Adipocyte (in vitro differentiated cells): ENCODE results near the gene DOC2B.

ENCODE experiments used
- DNase-seq: peaks from one replicate; pipeline ENCODE4 v3.0.0-alpha.2; 2015; ENCODE audit warnings: low read depth
- H3K27me3 ChIP-seq: replicated peaks from 2 replicates; pipeline ENCODE4 v1.7.0; 2013; ENCODE audit warnings: mild to moderate bottlenecking, low read length, moderate library complexity; ENCODE audit not compliant: control insufficient read depth, insufficient read depth
- H3K36me3 ChIP-seq: 2 replicates; pipeline ENCODE4 v1.7.0; 2013; ENCODE audit warnings: low read length, mild to moderate bottlenecking, moderate library complexity; ENCODE audit not compliant: control insufficient read depth, insufficient read depth, severe bottlenecking
- H3K4me1 ChIP-seq: 2 replicates; pipeline ENCODE4 v1.7.0; 2013; ENCODE audit warnings: mild to moderate bottlenecking, low read length, moderate library complexity; ENCODE audit not compliant: control insufficient read depth, insufficient read depth
- H3K4me3 ChIP-seq: 2 replicates; pipeline ENCODE4 v1.7.0; 2013; ENCODE audit warnings: mild to moderate bottlenecking, low read length, moderate library complexity
- H3K9ac ChIP-seq: 2 replicates; pipeline ENCODE4 v1.7.0; 2013; ENCODE audit warnings: mild to moderate bottlenecking, low read length, moderate library complexity
- H3K9me3 ChIP-seq: 2 replicates; pipeline ENCODE4 v1.7.0; 2013; ENCODE audit warnings: mild to moderate bottlenecking, low read length, moderate library complexity; ENCODE audit not compliant: control insufficient read depth

Gene DOC2B

GRCh38 chr17:157901-158300 is 23.5 kb downstream of the DOC2B start:
- DNase-seq = no peak
- Histone ChIP-seq H3K27me3 (peaks cover 28% of the 10 kb centered on the region), H3K4me3 (no peak overlapping the region), H3K36me3 (no peaks in the 10 kb centered on the region), H3K9ac (no peak overlapping the region), H3K9me3 (no peaks in the 10 kb centered on the region), H3K4me1 (no peaks in the 10 kb centered on the region)

GRCh38 chr17:156946-157345 is 24.5 kb downstream of the DOC2B start:
- Histone ChIP-seq H3K27me3 (peaks cover 23% of the 10 kb centered on the region), H3K9ac (no peak overlapping the region), H3K9me3 (no peaks in the 10 kb centered on the region), H3K4me1 (no peaks in the 10 kb centered on the region), H3K4me3 (no peak overlapping the region), H3K36me3 (no peaks in the 10 kb centered on the region)
- DNase-seq = no peak

GRCh38 chr17:156094-156621 is 25.3 kb downstream of the DOC2B start:
- H3K4me3 ChIP-seq = no peak overlapping the region
- no peaks in the 10 kb centered on the region for H3K4me1 ChIP-seq
- H3K9ac ChIP-seq = no peak overlapping the region
- H3K9me3 ChIP-seq = no peaks in the 10 kb centered on the region
- H3K27me3 ChIP-seq = peaks cover 28% of the 10 kb centered on the region
- no peaks in the 10 kb centered on the region for H3K36me3 ChIP-seq
- DNase-seq = no peak

- no peak for DNase-seq
- no peak overlapping the region for H3K9ac ChIP-seq
- H3K27me3 ChIP-seq = peaks cover 27% of the 10 kb centered on the region
- H3K4me3 ChIP-seq = no peak overlapping the region
- no peaks in the 10 kb centered on the region for H3K36me3 ChIP-seq
- no peaks in the 10 kb centered on the region for H3K9me3 ChIP-seq
- H3K4me1 ChIP-seq = no peaks in the 10 kb centered on the region
Observed at GRCh38 chr17:155576-155975, 25.9 kb downstream of the DOC2B start.

GRCh38 chr17:153851-154250 is 27.6 kb downstream of the DOC2B start:
- no peak overlapping the region for H3K9ac ChIP-seq
- DNase-seq = no peak
- peaks cover 35% of the 10 kb centered on the region for H3K27me3 ChIP-seq
- H3K36me3 ChIP-seq = no peaks in the 10 kb centered on the region
- H3K4me3 ChIP-seq = no peak overlapping the region
- H3K9me3 ChIP-seq = no peaks in the 10 kb centered on the region
- H3K4me1 ChIP-seq = no peaks in the 10 kb centered on the region

- DNase-seq = no peak
- H3K36me3 ChIP-seq = no peaks in the 10 kb centered on the region
- H3K4me3 ChIP-seq = no peak overlapping the region
- H3K27me3 ChIP-seq = peaks cover 36% of the 10 kb centered on the region
- H3K4me1 ChIP-seq = no peaks in the 10 kb centered on the region
- H3K9me3 ChIP-seq = no peaks in the 10 kb centered on the region
- H3K9ac ChIP-seq = no peak overlapping the region
Observed at GRCh38 chr17:152860-153420, 28.5 kb downstream of the DOC2B start.

GRCh38 chr17:151886-152859 is 29.3 kb downstream of the DOC2B start:
- peak; percentile 18 for DNase-seq
- Histone ChIP-seq H3K9me3 (no peaks in the 10 kb centered on the region), H3K4me1 (no peaks in the 10 kb centered on the region), H3K4me3 (no peak overlapping the region), H3K27me3 (peaks cover 33% of the 10 kb centered on the region), H3K36me3 (no peaks in the 10 kb centered on the region), H3K9ac (no peak overlapping the region)

GRCh38 chr17:151004-151403 is 30.4 kb downstream of the DOC2B start:
- H3K36me3 ChIP-seq = no peaks in the 10 kb centered on the region
- DNase-seq = no peak
- H3K9ac ChIP-seq = no peak overlapping the region
- H3K4me3 ChIP-seq = no peak overlapping the region
- H3K9me3 ChIP-seq = no peaks in the 10 kb centered on the region
- H3K4me1 ChIP-seq = no peaks in the 10 kb centered on the region
- H3K27me3 ChIP-seq = peaks cover 33% of the 10 kb centered on the region

GRCh38 chr17:149897-150584 is 31.4 kb downstream of the DOC2B start:
- no peak overlapping the region for H3K9ac ChIP-seq
- peaks cover 36% of the 10 kb centered on the region for H3K27me3 ChIP-seq
- H3K36me3 ChIP-seq = no peaks in the 10 kb centered on the region
- no peak for DNase-seq
- no peaks in the 10 kb centered on the region for H3K9me3 ChIP-seq
- no peaks in the 10 kb centered on the region for H3K4me1 ChIP-seq
- no peak overlapping the region for H3K4me3 ChIP-seq

GRCh38 chr17:149231-149630 is 32.2 kb downstream of the DOC2B start:
- Histone ChIP-seq H3K4me3 (no peak overlapping the region), H3K4me1 (no peaks in the 10 kb centered on the region), H3K36me3 (no peaks in the 10 kb centered on the region), H3K9ac (no peak overlapping the region), H3K9me3 (no peaks in the 10 kb centered on the region), H3K27me3 (peaks cover 40% of the 10 kb centered on the region)
- DNase-seq = no peak

GRCh38 chr17:148757-149156 is 32.7 kb downstream of the DOC2B start:
- Histone ChIP-seq H3K36me3 (no peaks in the 10 kb centered on the region), H3K9ac (no peak overlapping the region), H3K4me1 (no peaks in the 10 kb centered on the region), H3K9me3 (no peaks in the 10 kb centered on the region), H3K4me3 (no peak overlapping the region), H3K27me3 (peaks cover 38% of the 10 kb centered on the region)
- DNase-seq = no peak
